ENCODE measurements around the gene ARHGAP33.

Gene ARHGAP33, protein sequence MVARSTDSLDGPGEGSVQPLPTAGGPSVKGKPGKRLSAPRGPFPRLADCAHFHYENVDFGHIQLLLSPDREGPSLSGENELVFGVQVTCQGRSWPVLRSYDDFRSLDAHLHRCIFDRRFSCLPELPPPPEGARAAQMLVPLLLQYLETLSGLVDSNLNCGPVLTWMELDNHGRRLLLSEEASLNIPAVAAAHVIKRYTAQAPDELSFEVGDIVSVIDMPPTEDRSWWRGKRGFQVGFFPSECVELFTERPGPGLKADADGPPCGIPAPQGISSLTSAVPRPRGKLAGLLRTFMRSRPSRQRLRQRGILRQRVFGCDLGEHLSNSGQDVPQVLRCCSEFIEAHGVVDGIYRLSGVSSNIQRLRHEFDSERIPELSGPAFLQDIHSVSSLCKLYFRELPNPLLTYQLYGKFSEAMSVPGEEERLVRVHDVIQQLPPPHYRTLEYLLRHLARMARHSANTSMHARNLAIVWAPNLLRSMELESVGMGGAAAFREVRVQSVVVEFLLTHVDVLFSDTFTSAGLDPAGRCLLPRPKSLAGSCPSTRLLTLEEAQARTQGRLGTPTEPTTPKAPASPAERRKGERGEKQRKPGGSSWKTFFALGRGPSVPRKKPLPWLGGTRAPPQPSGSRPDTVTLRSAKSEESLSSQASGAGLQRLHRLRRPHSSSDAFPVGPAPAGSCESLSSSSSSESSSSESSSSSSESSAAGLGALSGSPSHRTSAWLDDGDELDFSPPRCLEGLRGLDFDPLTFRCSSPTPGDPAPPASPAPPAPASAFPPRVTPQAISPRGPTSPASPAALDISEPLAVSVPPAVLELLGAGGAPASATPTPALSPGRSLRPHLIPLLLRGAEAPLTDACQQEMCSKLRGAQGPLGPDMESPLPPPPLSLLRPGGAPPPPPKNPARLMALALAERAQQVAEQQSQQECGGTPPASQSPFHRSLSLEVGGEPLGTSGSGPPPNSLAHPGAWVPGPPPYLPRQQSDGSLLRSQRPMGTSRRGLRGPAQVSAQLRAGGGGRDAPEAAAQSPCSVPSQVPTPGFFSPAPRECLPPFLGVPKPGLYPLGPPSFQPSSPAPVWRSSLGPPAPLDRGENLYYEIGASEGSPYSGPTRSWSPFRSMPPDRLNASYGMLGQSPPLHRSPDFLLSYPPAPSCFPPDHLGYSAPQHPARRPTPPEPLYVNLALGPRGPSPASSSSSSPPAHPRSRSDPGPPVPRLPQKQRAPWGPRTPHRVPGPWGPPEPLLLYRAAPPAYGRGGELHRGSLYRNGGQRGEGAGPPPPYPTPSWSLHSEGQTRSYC

DNA sequence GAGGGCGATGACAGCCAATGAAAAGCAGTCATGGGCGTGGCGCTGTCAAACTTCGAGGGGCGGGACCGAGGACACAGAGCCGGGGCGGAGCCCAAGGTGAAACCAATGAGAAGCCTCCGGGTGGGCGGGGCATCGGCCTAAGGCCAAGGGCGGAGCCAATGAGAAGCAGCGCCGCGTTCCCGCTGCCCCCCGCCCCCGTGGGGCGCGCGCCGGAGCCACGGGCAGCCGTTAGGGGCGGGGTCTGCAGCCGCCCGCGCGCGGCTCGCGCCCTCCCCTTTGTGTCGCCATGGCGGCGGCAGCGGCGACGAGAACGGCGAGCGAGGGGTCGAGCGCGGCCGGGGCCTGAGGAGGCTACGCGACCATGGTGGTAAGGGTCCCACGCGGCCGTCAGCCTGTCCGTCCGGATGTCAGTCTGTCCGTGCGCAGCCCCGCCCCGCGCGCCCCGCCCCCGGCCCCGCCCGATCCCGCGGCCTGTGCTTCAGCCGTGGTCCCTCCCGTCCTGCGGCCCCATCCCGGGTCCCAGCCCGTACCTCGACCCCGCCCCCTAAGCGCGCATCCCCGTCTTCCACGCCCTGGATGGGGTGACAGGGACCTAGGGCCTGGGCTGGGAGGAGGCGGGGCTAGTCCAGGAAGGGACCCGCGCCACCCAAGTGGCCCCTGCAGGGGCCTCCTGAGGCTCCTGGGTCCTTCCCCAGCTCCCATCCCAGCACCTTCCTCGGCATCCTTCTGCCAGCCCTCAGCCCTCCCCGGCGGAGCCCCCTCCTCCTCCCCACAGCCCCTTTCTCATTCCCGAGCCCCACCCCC lies at the start of gene ARHGAP33:
Gene ARHGAP33, plus strand, starts transcription at position 267 of the 804 bp plus-strand sequence. Its CDS starts 95 bp downstream, at position 362.
- DNase-seq (ENCODE audit: low read depth in 4 of 4, low spot score in 1 of 4) = peak; percentile 97 to 100 (median 100)

DNA sequence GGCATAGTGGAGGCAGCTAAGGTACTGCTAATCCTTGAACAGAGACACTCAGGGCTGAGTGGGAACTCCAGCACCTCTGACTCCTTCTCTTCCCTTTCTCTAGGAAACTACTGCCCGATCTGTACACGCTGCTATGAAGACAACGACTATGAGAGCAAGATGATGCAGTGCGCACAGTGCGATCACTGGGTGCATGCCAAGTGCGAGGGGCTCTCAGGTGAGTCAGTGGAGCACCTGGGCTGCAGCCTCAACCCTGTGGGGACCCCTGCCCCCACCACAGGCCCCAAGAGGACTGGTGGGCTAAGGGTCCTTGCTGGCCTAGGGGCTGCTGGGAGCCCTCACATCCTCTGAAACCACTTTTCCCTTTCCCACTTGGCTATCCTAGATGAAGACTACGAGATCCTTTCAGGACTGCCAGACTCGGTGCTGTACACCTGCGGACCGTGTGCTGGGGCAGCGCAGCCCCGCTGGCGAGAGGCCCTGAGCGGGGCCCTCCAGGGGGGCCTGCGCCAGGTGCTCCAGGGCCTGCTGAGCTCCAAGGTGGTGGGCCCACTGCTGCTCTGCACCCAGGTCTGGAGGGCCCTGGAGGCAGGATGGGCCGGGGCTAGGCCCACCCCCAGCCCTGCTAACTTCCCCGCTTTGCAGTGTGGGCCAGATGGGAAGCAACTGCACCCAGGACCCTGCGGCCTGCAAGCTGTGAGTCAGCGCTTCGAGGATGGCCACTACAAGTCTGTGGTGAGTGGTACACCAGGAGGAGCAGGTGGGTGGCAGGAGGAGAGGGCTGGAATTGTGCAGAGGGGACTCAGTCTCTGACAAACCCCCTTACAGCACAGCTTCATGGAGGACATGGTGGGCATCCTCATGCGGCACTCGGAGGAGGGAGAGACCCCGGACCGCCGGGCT lies 48.1 kb upstream of the ARHGAP33 start:
- DNase-seq (ENCODE audit: low read depth in 4 of 4, low spot score in 1 of 4) = no peak

DNA sequence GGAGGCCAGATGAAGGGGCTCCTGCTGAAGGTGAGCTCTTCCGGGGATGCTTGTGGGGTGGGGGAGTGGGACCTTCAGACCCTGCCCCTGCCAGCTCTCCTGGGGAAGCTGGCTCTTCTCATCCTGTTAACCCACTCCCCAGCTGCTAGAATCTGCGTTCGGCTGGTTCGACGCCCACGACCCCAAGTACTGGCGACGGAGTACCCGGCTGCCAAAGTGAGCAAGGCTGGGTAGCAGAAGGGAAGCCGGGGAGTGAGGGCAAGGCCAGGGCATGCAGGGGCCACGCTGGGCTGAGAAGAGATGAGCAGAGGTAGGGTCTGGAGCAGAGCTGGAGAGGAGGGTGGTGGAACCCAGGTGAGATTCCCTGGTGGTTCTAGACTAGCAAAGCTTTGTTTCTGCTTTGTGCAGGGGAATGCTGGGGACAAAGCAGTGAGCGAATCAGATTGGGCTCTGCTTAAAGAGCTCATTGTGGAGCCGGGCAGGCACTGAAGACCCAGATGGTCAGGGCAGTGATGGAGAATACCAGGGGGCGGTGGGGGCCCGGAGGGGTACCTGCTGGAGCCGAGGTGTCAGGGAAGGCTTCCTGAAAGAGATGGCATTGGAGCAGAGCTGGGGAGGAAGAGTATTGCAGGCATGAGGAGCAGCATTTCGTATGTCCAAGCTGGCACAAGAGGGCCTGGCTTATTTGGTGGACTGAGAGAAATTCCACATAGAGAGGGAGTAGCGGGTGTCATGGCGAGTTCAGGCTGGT lies 47.2 kb upstream of the ARHGAP33 start:
- DNase-seq (ENCODE audit: low read depth in 4 of 4, low spot score in 1 of 4) = no peak

DNA sequence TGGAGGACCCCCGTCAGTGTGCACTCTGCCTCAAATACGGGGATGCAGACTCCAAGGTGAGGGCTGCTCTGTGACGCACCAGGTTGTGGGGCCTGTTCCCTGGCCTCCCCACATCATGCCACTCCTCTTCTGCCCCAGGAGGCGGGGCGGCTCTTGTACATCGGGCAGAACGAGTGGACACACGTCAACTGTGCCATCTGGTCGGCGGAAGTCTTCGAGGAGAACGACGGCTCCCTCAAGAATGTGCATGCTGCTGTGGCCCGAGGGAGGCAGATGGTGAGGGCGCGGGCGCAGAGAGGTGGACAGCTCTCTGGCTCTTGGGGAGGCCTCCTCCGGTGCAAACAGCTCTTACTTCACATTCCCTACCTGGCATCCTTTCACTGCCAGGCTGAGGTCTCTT lies 46.3 kb upstream of the ARHGAP33 start:
- no peak for DNase-seq (ENCODE audit: low read depth in 4 of 4, low spot score in 1 of 4)

DNA sequence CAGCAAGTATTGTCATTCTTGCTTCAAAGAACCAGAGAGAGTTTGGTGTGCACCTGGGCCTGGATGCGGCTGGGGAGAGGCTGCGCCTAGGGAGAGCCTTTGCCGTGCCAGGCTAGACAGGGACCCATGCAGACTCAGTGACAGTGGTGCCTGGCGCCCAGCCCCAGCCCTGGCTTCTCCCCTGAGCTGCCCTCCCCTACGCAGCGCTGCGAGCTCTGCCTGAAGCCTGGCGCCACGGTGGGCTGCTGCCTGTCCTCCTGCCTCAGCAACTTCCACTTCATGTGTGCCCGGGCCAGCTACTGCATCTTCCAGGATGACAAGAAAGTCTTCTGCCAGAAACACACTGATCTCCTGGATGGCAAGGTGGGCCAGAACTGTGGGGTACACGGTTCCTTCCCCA lies 45.6 kb upstream of the ARHGAP33 start:
- no peak for DNase-seq (ENCODE audit: low read depth in 4 of 4, low spot score in 1 of 4)

DNA sequence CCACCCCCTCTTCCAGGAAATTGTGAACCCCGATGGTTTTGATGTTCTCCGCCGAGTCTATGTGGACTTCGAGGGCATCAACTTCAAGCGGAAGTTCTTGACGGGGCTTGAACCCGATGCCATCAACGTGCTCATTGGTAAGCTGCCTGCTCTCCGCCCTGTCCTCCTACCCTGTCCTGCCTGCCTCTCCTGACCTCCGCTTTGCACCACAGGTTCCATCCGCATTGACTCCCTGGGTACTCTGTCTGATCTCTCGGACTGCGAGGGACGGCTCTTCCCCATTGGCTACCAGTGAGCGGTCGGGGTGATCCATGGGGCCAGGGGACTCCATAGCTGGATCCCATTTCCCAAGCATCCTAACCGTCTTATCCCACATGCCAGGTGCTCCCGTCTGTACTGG lies 45.0 kb upstream of the ARHGAP33 start:
- no peak for DNase-seq (ENCODE audit: low read depth in 4 of 4, low spot score in 1 of 4)

DNA sequence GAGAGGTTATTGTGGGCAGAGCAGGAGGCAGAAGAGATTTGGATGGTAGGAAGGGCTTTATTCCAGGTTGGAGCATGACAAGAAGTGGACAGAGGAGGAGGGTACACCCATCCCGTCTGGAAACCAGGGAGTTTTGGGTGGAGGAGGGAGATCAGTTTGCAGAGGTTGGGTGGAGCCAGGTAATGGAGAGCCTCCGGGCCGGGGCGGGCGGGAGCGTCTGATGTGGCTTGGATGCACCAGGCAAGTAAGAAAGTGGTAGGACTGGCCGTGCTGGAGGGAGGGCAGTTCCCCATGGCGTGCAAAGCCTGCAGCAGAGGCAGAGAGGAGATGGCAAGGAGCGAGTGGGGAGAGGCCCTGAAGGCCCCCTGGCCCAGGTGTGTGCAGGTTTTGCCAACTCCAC lies 44.0 kb upstream of the ARHGAP33 start:
- DNase-seq (ENCODE audit: low read depth in 4 of 4, low spot score in 1 of 4) = no peak

DNA sequence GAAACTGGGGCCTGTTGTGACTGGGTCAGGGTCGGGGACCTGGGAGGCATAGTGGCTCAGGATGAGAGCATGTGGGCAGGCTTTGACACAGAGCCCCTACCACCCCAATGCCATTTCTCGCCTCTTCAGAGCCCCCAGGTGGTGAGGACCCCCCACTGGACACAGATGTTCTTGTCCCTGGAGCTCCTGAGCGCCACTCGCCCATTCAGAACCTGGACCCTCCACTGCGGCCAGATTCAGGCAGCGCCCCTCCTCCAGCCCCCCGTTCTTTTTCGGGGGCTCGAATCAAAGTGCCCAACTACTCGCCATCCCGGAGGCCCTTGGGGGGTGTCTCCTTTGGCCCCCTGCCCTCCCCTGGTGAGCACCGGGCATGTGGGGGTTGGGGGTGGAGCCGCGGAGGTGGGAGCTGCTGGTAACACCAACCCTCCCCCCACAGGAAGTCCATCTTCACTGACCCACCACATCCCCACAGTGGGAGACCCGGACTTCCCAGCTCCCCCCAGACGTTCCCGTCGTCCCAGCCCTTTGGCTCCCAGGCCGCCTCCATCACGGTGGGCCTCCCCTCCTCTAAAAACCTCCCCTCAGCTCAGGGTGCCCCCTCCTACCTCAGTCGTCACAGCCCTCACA lies 43.5 kb upstream of the ARHGAP33 start:
- DNase-seq (ENCODE audit: low read depth in 4 of 4, low spot score in 1 of 4) = no peak

DNA sequence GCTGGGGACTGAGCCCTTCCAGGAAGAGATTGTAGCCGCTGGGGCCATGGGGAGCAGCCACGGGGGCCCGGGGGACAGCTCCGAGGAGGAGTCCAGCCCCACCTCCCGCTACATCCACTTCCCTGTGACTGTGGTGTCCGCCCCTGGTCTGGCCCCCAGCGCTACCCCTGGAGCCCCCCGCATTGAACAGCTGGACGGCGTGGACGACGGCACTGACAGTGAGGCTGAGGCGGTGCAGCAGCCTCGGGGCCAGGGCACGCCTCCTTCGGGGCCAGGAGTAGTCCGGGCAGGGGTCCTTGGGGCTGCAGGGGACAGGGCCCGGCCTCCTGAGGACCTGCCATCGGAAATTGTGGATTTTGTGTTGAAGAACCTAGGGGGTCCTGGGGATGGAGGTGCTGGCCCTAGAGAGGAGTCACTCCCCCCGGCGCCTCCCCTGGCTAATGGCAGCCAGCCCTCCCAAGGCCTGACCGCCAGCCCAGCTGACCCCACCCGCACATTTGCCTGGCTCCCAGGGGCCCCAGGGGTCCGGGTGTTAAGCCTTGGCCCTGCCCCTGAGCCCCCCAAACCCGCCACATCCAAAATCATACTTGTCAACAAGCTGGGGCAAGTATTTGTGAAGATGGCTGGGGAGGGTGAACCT lies 42.7 kb upstream of the ARHGAP33 start:
- DNase-seq (ENCODE audit: low read depth in 4 of 4, low spot score in 1 of 4) = no peak

DNA sequence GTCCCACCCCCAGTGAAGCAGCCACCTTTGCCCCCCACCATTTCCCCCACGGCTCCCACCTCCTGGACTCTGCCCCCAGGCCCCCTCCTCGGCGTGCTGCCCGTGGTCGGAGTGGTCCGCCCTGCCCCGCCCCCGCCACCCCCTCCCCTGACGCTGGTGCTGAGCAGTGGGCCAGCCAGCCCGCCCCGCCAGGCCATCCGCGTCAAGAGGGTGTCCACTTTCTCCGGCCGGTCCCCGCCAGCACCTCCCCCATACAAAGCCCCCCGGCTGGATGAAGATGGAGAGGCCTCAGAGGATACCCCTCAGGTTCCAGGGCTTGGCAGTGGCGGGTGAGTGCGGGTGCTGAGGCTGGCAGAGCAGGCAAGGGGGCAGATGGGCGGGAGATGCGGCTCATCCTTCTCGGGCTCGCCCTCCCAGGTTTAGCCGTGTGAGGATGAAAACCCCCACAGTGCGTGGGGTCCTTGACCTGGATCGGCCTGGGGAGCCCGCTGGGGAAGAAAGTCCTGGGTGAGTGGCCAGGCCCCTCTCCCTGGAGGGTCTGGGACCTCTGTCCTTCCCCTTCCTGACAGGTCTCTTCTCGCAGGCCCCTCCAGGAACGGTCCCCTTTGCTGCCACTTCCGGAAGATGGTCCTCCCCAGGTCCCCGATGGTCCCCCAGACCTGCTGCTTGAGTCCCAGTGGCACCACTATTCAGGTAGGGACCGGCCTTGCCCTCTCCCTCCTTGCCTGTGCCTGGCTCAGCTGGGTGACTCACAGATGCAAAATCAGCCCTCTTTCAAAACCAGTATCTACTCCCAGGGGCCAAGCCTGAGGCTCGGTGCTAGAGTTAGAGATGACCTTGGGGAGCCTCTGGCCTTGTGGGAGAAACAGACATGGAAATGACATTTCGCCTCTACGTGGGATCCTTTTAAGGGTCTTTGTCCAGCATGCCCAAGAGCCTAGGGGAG lies 41.9 kb upstream of the ARHGAP33 start:
- DNase-seq (ENCODE audit: low read depth in 4 of 4, low spot score in 1 of 4) = no peak

DNA sequence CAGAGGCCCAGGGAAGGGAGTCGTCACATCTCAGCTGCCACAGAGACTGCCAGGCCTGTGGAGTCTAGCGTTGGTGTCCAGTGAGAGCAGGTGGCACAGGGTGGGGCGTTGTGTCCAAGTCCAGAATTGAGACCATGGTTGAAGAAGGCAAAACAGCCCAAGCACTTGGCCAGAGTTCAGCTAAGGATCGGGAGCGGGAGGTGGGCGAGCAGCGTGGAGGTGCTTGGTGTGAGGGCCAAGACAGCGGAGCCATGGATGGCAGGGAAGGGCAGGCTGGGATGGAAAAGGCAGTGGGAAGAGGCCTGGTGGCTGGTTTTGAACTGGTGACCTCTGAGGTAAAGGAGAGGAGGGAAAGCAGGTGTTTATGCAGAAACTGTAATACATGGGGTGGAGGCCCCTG lies 41.1 kb upstream of the ARHGAP33 start:
- DNase-seq (ENCODE audit: low read depth in 4 of 4, low spot score in 1 of 4) = no peak

DNA sequence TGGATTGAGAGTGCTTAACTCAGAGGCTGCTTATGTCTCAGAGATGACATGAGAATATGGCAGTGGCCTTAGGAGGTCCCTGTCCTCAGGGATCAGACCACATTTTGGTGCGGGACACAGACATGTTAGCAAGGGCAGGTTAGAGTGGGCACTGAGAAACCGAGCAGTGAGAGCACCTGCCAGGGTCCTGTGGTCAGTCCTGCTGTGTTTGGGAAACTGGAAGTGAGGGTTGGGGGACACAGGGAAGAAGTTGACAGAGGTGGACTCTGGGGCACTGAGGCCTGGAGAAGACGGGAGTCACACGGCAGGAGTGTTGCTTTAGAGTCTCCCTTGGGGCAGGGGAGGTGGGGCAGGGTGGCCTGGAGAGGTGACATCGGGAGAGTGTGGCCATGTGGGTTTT lies 40.5 kb upstream of the ARHGAP33 start:
- no peak for DNase-seq (ENCODE audit: low read depth in 4 of 4, low spot score in 1 of 4)

DNA sequence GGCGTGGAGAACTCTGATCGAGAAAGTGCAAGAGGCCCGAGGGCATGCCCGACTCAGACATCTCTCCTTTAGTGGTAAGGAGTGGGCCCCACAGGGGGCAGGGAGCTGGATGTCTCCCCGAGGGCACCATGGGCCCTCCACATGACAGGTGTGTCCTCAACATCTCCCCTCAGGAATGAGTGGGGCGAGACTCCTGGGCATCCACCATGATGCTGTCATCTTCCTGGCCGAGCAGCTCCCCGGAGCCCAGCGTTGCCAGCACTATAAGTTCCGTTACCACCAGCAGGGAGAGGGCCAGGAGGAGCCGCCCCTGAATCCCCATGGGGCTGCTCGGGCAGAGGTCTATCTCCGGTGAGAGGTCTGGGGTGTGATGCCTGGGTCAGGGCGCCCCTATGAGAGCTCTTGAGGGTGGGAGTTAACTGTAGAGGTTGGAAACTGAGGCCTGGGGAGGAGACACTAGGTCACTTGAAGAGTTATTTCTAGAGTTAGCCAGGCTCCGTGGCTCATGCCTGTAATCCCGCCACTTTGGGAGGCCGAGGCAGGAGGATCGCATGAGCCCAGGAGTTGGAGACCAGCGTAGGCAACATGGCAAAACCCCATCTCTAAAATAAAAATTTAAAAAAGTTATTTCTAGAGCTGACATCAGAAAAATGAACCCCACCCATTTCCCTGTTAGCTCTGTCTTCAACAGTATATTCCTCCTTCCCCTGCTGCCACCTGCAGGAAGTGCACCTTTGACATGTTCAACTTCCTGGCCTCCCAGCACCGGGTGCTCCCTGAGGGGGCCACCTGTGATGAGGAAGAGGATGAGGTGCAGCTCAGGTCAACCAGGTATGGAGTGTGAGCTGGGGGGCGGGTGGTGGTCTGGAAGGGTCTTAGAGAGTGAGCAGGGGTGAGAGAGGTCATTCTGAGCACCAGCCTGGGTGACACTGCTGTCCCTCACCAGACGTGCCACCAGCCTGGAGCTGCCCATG lies 38.2 kb upstream of the ARHGAP33 start:
- DNase-seq (ENCODE audit: low read depth in 4 of 4, low spot score in 1 of 4) = no peak

DNA sequence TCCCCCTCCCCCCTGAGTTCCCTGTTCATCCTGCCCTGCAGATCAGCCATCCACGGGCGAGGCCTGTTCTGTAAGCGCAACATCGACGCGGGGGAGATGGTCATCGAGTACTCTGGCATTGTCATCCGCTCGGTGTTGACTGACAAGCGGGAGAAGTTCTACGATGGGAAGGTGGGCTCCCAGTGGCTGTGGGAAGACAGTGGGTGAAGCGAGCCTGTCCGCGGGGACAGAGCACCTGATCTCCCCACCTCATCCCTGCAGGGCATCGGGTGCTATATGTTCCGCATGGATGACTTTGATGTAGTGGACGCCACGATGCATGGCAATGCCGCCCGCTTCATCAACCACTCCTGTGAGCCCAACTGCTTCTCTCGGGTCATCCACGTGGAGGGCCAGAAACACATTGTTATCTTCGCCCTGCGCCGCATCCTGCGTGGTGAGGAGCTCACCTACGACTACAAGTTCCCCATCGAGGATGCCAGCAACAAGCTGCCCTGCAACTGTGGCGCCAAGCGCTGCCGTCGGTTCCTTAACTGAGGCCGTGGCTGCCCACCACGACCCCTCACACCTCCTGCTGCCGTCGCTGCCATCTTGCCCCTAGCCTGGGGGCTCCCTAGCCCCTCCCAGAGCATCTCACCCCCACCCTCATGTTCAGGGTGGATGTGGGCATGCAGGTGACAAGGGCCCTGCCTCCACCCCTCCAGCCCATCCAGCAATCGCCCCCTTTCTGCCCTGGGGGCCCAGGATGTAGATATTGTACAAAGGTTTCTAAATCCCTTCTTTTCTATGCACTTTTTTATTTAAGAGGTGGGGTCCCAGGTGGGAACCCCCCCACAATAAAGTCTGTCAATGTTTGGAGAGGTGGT lies 37.1 kb upstream of the ARHGAP33 start:
- DNase-seq (ENCODE audit: low read depth in 4 of 4, low spot score in 1 of 4) = no peak

DNA sequence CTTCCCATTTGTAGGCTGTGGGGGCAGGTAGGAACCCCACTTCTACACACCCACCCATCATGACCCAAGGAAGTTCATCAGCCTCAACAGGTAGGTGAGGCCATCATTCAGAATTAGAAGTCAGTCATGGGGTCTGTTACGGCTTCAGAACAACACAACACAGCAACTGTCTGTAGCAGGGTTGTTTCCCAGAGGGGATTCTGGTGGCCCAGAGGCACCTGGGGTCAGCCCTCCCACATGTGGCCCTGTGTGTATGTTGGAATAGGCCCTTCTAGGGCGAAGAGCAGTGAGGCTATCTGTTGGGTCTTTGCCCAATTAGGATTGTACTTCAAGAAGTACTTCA lies 36.5 kb upstream of the ARHGAP33 start:
- DNase-seq (ENCODE audit: low read depth in 4 of 4, low spot score in 1 of 4) = no peak
